ENCODE data around the gene ZBTB22.
"Not testable (repeated sequence)": the region's sequence is repeated elsewhere in the genome, so short reads cannot be mapped to it uniquely, and the experiment has no call there.

The ZBTB22 gene

DNA sequence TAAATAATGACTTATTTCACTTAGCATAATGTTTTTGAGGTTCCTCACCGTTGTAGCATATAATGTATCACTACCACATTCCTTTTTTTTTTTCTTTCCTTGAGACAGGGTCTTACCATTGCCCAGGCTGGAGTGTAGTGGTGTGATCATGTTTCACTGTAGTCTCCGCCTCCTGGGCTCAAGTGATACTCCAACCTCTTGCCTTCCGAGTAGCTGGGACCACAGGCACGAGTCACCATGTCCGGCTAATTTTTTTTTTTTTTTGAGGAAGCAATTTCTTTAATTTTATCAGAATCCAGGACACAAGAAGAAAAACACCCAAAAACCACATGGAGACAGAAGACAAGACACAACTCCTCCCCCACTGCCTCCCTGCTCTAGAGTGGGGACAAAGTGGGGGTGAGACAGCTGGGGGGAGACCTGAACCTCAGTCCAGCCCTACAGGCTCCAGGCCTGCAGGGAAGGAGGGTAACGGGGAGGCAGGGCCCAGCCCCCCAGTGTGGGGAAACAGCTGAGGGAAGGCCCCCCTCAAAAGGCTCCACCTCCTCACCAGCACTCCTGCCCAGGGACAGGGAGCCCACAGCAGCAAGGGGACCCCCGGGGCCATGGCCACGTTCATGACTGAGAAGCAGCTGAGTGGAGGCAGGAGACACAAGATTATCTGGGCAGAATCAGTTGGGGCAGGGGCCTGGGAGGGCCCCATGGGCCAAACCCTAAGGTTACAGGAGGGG is 47.1 kb upstream of the ZBTB22 start:
- not testable (repeated sequence) for H2BK12ac ChIP-seq (ENCODE audit: low read length); H2BK15ac ChIP-seq (ENCODE audit: low read length); H3K9me3 ChIP-seq (replicated peaks in 1 of 2; ENCODE audit: control insufficient read depth in 2 of 2, insufficient read depth in 1 of 2, low read depth in 1 of 2, low read length in 2 of 2); H2AK5ac ChIP-seq (ENCODE audit: low read depth, low read length); H3K36me3 ChIP-seq (replicated peaks in 1 of 2; ENCODE audit: control insufficient read depth in 2 of 2, insufficient read depth in 2 of 2, low read length in 2 of 2); H3K27me3 ChIP-seq (ENCODE audit: control insufficient read depth in 3 of 3, insufficient read depth in 3 of 3, low read depth in 1 of 3, low read length in 3 of 3); H3K14ac ChIP-seq (ENCODE audit: low read length); H4K91ac ChIP-seq (ENCODE audit: low read depth, low read length, poor library complexity); H2BK120ac ChIP-seq (ENCODE audit: low read depth, low read length); H3K4ac ChIP-seq (ENCODE audit: low read length); H3K4me2 ChIP-seq (ENCODE audit: insufficient read depth, low read length, poor library complexity, severe bottlenecking); H4K8ac ChIP-seq (ENCODE audit: low read depth, low read length); H3K18ac ChIP-seq (ENCODE audit: low read length); H3K23ac ChIP-seq (ENCODE audit: low read depth, low read length, poor library complexity); DNase-seq (ENCODE audit: low spot score); H3K9ac ChIP-seq (ENCODE audit: low read depth, low read length, poor library complexity); H3K79me1 ChIP-seq (ENCODE audit: low read depth, low read length); H3K27ac ChIP-seq (replicated peaks; ENCODE audit: low read length)
- Histone ChIP-seq H3K4me1 (ENCODE audit: control insufficient read depth in 2 of 2, insufficient read depth in 1 of 2, low read depth in 1 of 2, low read length in 2 of 2) (peaks cover 3 to 11% of the 10 kb centered on the region in 2 donors), H2AFZ (ENCODE audit: low read length) (peak overlapping the region; percentile 83), H3K4me3 (ENCODE audit: low read length in 2 of 2) (peak overlapping the region in 1 of 2 donors; percentile 3), H2BK5ac (ENCODE audit: low read length) (peak overlapping the region; percentile 20)
- WGBS, 2 donors (ENCODE audit: extremely low coverage in 2 of 2, insufficient read length in 2 of 2, insufficient replicate concordance in 1 of 2), result no CpG with 5 or more reads among the region's 8 CpGs

DNA sequence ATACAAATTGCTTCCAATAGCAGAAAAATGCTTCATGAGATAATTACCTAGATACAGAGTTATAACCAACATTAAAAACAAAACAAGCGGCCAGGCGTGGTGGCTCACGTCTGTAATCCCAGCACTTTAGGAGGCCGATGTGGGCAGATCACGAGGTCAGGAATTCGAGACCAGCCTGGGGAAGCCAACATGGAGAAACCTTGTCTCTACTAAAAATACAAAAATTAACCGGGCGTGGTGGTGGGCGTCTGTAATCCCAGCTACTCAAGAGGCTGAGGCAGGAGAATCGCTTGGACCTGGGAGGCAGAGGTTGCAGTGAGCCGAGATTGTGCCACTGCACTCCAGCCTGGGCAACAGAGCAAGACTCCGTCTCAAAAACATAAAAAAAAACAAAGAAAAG is 45.9 kb upstream of the ZBTB22 start:
- not testable (repeated sequence) for H2AFZ ChIP-seq (ENCODE audit: low read length); H2BK5ac ChIP-seq (ENCODE audit: low read length); H3K9ac ChIP-seq (ENCODE audit: low read depth, low read length, poor library complexity); H4K8ac ChIP-seq (ENCODE audit: low read depth, low read length); H2BK12ac ChIP-seq (ENCODE audit: low read length); H3K79me1 ChIP-seq (ENCODE audit: low read depth, low read length); H3K14ac ChIP-seq (ENCODE audit: low read length); H2BK15ac ChIP-seq (ENCODE audit: low read length); H3K27ac ChIP-seq (replicated peaks; ENCODE audit: low read length); H3K4me3 ChIP-seq (ENCODE audit: low read length in 2 of 2); H2BK120ac ChIP-seq (ENCODE audit: low read depth, low read length); H3K4ac ChIP-seq (ENCODE audit: low read length); H3K36me3 ChIP-seq (replicated peaks in 1 of 2; ENCODE audit: control insufficient read depth in 2 of 2, insufficient read depth in 2 of 2, low read length in 2 of 2); DNase-seq (ENCODE audit: low spot score); H3K4me2 ChIP-seq (ENCODE audit: insufficient read depth, low read length, poor library complexity, severe bottlenecking); H4K91ac ChIP-seq (ENCODE audit: low read depth, low read length, poor library complexity); H3K23ac ChIP-seq (ENCODE audit: low read depth, low read length, poor library complexity); H3K18ac ChIP-seq (ENCODE audit: low read length); H3K27me3 ChIP-seq (ENCODE audit: control insufficient read depth in 3 of 3, insufficient read depth in 3 of 3, low read depth in 1 of 3, low read length in 3 of 3); H3K9me3 ChIP-seq (replicated peaks in 1 of 2; ENCODE audit: control insufficient read depth in 2 of 2, insufficient read depth in 1 of 2, low read depth in 1 of 2, low read length in 2 of 2); H2AK5ac ChIP-seq (ENCODE audit: low read depth, low read length)
- WGBS, 2 donors (ENCODE audit: extremely low coverage in 2 of 2, insufficient read length in 2 of 2, insufficient replicate concordance in 1 of 2), result no CpG with 5 or more reads among the region's 12 CpGs
- H3K4me1 ChIP-seq (ENCODE audit: control insufficient read depth in 2 of 2, insufficient read depth in 1 of 2, low read depth in 1 of 2, low read length in 2 of 2), result peaks cover 3 to 11% of the 10 kb centered on the region in 2 donors

DNA sequence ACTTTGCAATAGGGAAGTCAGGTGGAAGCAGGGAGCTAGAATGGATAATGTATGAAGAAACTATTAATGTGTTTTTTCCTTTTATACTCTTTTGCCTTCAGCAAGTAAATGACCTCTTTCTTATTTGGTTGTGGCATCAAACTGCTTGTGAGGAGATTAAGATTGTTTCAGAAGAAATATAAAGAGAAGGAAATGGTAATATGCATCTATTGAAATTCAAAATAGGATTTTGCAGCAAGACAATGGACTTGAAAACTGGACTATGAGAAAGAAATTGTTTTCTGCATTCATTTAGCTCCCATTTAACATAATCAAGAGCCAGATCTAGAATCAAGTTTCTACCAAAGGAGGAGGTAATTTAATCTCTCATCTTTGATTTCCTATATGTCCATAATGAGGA is 41.8 kb upstream of the ZBTB22 start:
- Histone ChIP-seq H3K36me3 (replicated peaks in 1 of 2; ENCODE audit: control insufficient read depth in 2 of 2, insufficient read depth in 2 of 2, low read length in 2 of 2) (no peaks in the 10 kb centered on the region), H3K14ac (ENCODE audit: low read length) (no peak overlapping the region), H3K27ac (replicated peaks; ENCODE audit: low read length) (no peak overlapping the region), H3K4me3 (ENCODE audit: low read length in 2 of 2) (no peak overlapping the region), H3K23ac (ENCODE audit: low read depth, low read length, poor library complexity) (no peak overlapping the region), H2AK5ac (ENCODE audit: low read depth, low read length) (no peak overlapping the region), H3K79me1 (ENCODE audit: low read depth, low read length) (peaks cover 1% of the 10 kb centered on the region), H2BK15ac (ENCODE audit: low read length) (no peak overlapping the region), H2BK12ac (ENCODE audit: low read length) (no peak overlapping the region), H4K8ac (ENCODE audit: low read depth, low read length) (no peak overlapping the region), H3K4me1 (ENCODE audit: control insufficient read depth in 2 of 2, insufficient read depth in 1 of 2, low read depth in 1 of 2, low read length in 2 of 2) (peaks cover 3 to 5% of the 10 kb centered on the region in 2 donors), H2BK5ac (ENCODE audit: low read length) (no peak overlapping the region), H4K91ac (ENCODE audit: low read depth, low read length, poor library complexity) (no peak overlapping the region), H3K4ac (ENCODE audit: low read length) (no peak overlapping the region), H3K9ac (ENCODE audit: low read depth, low read length, poor library complexity) (no peak overlapping the region), H3K18ac (ENCODE audit: low read length) (no peak overlapping the region), H2AFZ (ENCODE audit: low read length) (no peak overlapping the region), H3K27me3 (ENCODE audit: control insufficient read depth in 3 of 3, insufficient read depth in 3 of 3, low read depth in 1 of 3, low read length in 3 of 3) (no peaks in the 10 kb centered on the region), H3K9me3 (replicated peaks in 1 of 2; ENCODE audit: control insufficient read depth in 2 of 2, insufficient read depth in 1 of 2, low read depth in 1 of 2, low read length in 2 of 2) (no peaks in the 10 kb centered on the region), H2BK120ac (ENCODE audit: low read depth, low read length) (no peak overlapping the region), H3K4me2 (ENCODE audit: insufficient read depth, low read length, poor library complexity, severe bottlenecking) (no peak overlapping the region)
- no peak for DNase-seq (ENCODE audit: low spot score)

DNA sequence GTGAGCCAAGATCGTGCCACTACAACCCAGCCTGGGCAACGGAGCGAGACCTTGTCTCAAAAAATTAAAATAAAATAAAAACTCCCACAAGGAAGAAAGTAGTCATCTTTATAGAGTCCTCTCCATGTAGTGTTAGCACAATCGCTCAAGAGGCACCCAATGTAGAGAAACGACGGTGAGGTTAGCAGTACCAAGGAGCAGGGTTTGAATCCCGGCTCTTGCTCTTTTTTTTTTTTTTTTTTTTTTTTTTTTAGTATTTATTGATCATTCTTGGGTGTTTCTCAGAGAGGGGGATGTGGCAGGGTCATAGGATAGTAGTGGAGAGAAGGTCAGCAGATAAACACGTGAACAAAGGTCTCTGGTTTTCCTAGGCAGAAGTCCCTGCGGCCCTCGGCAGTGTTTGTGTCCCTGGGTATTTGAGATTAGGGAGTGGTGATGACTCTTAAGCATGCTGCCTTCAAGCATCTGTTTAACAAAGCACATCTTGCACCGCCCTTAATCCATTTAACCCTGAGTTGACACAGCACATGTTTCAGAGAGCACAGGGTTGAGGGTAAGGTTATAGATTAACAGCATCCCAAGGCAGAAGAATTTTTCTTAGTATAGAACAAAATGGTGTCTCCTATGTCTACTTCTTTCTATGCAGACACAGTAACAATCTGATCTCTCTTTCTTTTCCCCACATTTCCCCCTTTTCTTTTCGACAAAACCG is 39.8 kb upstream of the ZBTB22 start:
- H3K4me2 ChIP-seq (ENCODE audit: insufficient read depth, low read length, poor library complexity, severe bottlenecking); H2AFZ ChIP-seq (ENCODE audit: low read length); H3K27me3 ChIP-seq (ENCODE audit: control insufficient read depth in 3 of 3, insufficient read depth in 3 of 3, low read depth in 1 of 3, low read length in 3 of 3); H3K27ac ChIP-seq (replicated peaks; ENCODE audit: low read length); H4K91ac ChIP-seq (ENCODE audit: low read depth, low read length, poor library complexity); H3K9me3 ChIP-seq (replicated peaks in 1 of 2; ENCODE audit: control insufficient read depth in 2 of 2, insufficient read depth in 1 of 2, low read depth in 1 of 2, low read length in 2 of 2); H4K8ac ChIP-seq (ENCODE audit: low read depth, low read length); H3K36me3 ChIP-seq (replicated peaks in 1 of 2; ENCODE audit: control insufficient read depth in 2 of 2, insufficient read depth in 2 of 2, low read length in 2 of 2); H3K4ac ChIP-seq (ENCODE audit: low read length); H2AK5ac ChIP-seq (ENCODE audit: low read depth, low read length); DNase-seq (ENCODE audit: low spot score); H3K14ac ChIP-seq (ENCODE audit: low read length); H2BK120ac ChIP-seq (ENCODE audit: low read depth, low read length); H3K79me1 ChIP-seq (ENCODE audit: low read depth, low read length); H2BK12ac ChIP-seq (ENCODE audit: low read length); H3K4me1 ChIP-seq (ENCODE audit: control insufficient read depth in 2 of 2, insufficient read depth in 1 of 2, low read depth in 1 of 2, low read length in 2 of 2); H2BK15ac ChIP-seq (ENCODE audit: low read length); H3K9ac ChIP-seq (ENCODE audit: low read depth, low read length, poor library complexity); H3K23ac ChIP-seq (ENCODE audit: low read depth, low read length, poor library complexity); H3K4me3 ChIP-seq (ENCODE audit: low read length in 2 of 2): not testable (repeated sequence)
- Histone ChIP-seq H3K18ac (ENCODE audit: low read length) (peak overlapping the region; percentile 76), H2BK5ac (ENCODE audit: low read length) (peak overlapping the region; percentile 82)
- no CpG with 5 or more reads among the region's 13 CpGs for WGBS, 2 donors (ENCODE audit: extremely low coverage in 2 of 2, insufficient read length in 2 of 2, insufficient replicate concordance in 1 of 2)

Data from neuronal stem cell (in vitro differentiated cells).